Measurements from ENCODE around the gene ALDH3B1.

The ALDH3B1 gene

GRCh38 chr11:68076371-68077042, 66.4 kb downstream of the ALDH3B1 start:
- no peak for DNase-seq

- no peak for DNase-seq
These were observed 67.8 kb downstream of the ALDH3B1 start for GRCh38 chr11:68077617-68078582.
